ENCODE measurements around the gene SNX3.
A peak's percentile ranks its signal among the peaks of the same experiment; 100 is the strongest.
"Not testable (repeated sequence)": the region's sequence is repeated elsewhere in the genome, so short reads cannot be mapped to it uniquely, and the experiment has no call there.

SNX3 gene

GRCh38 chr6:108260809-108261569, at the start of gene SNX3:
TSS of gene SNX3 (minus strand) at chr6:108261040. CDS start at chr6:108260921, 119 bp downstream.
- DNase-seq (ENCODE audit: low read depth): peak; percentile 78

GRCh38 chr6:108309844-108310243, 49.0 kb upstream of the SNX3 start:
- DNase-seq (ENCODE audit: low read depth): no peak

- not testable (repeated sequence) for DNase-seq (ENCODE audit: low read depth)
Measured at GRCh38 chr6:108308641-108309040, 47.8 kb upstream of the SNX3 start.

GRCh38 chr6:108304646-108305045, 43.8 kb upstream of the SNX3 start:
- DNase-seq (ENCODE audit: low read depth): no peak

GRCh38 chr6:108302386-108302785, 41.5 kb upstream of the SNX3 start:
- DNase-seq (ENCODE audit: low read depth): no peak

- DNase-seq (ENCODE audit: low read depth): no peak
Measured at GRCh38 chr6:108295676-108296075, 34.8 kb upstream of the SNX3 start.

- peak; percentile 70 for DNase-seq (ENCODE audit: low read depth)
Measured at GRCh38 chr6:108294727-108295625, 34.1 kb upstream of the SNX3 start, which contains the start of gene AFG1L. TSS of gene AFG1L (plus strand) at chr6:108295054. CDS start at chr6:108295080, 26 bp downstream.

- no peak for DNase-seq (ENCODE audit: low read depth)
Measured at GRCh38 chr6:108294297-108294726, 33.5 kb upstream of the SNX3 start.

- no peak for DNase-seq (ENCODE audit: low read depth)
Measured at GRCh38 chr6:108293527-108294296, 32.9 kb upstream of the SNX3 start.

GRCh38 chr6:108292561-108292960, 31.7 kb upstream of the SNX3 start:
- DNase-seq (ENCODE audit: low read depth): not testable (repeated sequence)

GRCh38 chr6:108291091-108291490, 30.3 kb upstream of the SNX3 start:
- DNase-seq (ENCODE audit: low read depth): no peak

GRCh38 chr6:108288742-108289141, 27.9 kb upstream of the SNX3 start:
- no peak for DNase-seq (ENCODE audit: low read depth)

- no peak for DNase-seq (ENCODE audit: low read depth)
Measured at GRCh38 chr6:108287373-108287772, 26.5 kb upstream of the SNX3 start.

- no peak for DNase-seq (ENCODE audit: low read depth)
Measured at GRCh38 chr6:108286366-108286765, 25.5 kb upstream of the SNX3 start.

- DNase-seq (ENCODE audit: low read depth): no peak
Measured at GRCh38 chr6:108285381-108285780, 24.5 kb upstream of the SNX3 start.

GRCh38 chr6:108277831-108278230, 17.0 kb upstream of the SNX3 start:
- no peak for DNase-seq (ENCODE audit: low read depth)

- DNase-seq (ENCODE audit: low read depth): no peak
Measured at GRCh38 chr6:108277295-108277694, 16.5 kb upstream of the SNX3 start.

- no peak for DNase-seq (ENCODE audit: low read depth)
Measured at GRCh38 chr6:108275976-108276375, 15.1 kb upstream of the SNX3 start.

GRCh38 chr6:108274546-108274945, 13.7 kb upstream of the SNX3 start:
- no peak for DNase-seq (ENCODE audit: low read depth)

GRCh38 chr6:108269955-108270354, 9.1 kb upstream of the SNX3 start:
- not testable (repeated sequence) for DNase-seq (ENCODE audit: low read depth)

GRCh38 chr6:108268845-108269244, 8.0 kb upstream of the SNX3 start:
- no peak for DNase-seq (ENCODE audit: low read depth)

- no peak for DNase-seq (ENCODE audit: low read depth)
Measured at GRCh38 chr6:108263371-108263770, 2.5 kb upstream of the SNX3 start.
